RWPE2 (cell line): ENCODE results near the gene PPY.
"Not testable (repeated sequence)": the region's sequence is repeated elsewhere in the genome, so short reads cannot be mapped to it uniquely, and the experiment has no call there.

Source experiments
- ATAC-seq: fragments of 200-7000 bp; cut with Tn5 transposase; 3 replicates; pipeline ENCODE4 v1.9.1; 2021; ENCODE audit warnings: low read depth
- DNase-seq: peaks from one replicate; pipeline ENCODE4 v3.0.0-alpha.2; 2020; ENCODE audit warnings: low spot score
- H3K27ac ChIP-seq: fragments of 450-650 bp; 2 replicates; pipeline ENCODE4 v1.5.1; 2017; ENCODE audit warnings: mild to moderate bottlenecking; ENCODE audit not compliant: poor library complexity, severe bottlenecking
- H3K27me3 ChIP-seq: fragments of 250-450 bp; sonication (Bioruptor Pico); 2 replicates; pipeline ENCODE4 v1.5.1; 2021; ENCODE audit warnings: mild to moderate bottlenecking, moderate library complexity; ENCODE audit not compliant: insufficient read depth, poor library complexity, severe bottlenecking
- H3K36me3 ChIP-seq: fragments of 250-450 bp; sonication (Bioruptor Pico); 2 replicates; pipeline ENCODE4 v1.5.1; 2020; ENCODE audit warnings: low read depth, mild to moderate bottlenecking, moderate library complexity
- H3K4me1 ChIP-seq: fragments of 250-450 bp; sonication (Bioruptor Pico); 2 replicates; pipeline ENCODE4 v1.5.1; 2021; ENCODE audit warnings: mild to moderate bottlenecking, moderate library complexity; ENCODE audit not compliant: insufficient read depth, poor library complexity, severe bottlenecking
- H3K4me3 ChIP-seq: fragments of 250-450 bp; sonication (Bioruptor Pico); 2 replicates; pipeline ENCODE4 v1.5.1; 2021; ENCODE audit warnings: mild to moderate bottlenecking, moderate library complexity; ENCODE audit not compliant: severe bottlenecking
- H3K9me3 ChIP-seq: fragments of 250-450 bp; sonication (Bioruptor Pico); 2 replicates; pipeline ENCODE4 v1.5.1; 2021; ENCODE audit warnings: mild to moderate bottlenecking, moderate library complexity; ENCODE audit not compliant: severe bottlenecking
- CTCF ChIP-seq: fragments of 450-650 bp; IDR thresholded peaks from one replicate; pipeline ENCODE4 v1.5.1; 2017; ENCODE audit warnings: mild to moderate bottlenecking, moderate library complexity; ENCODE audit not compliant: poor library complexity, severe bottlenecking

PPY gene

GRCh38 chr17:43966276-43966675 is 24.0 kb upstream of the PPY start:
- Histone ChIP-seq H3K36me3 (no peaks in the 10 kb centered on the region), H3K4me1 (no peaks in the 10 kb centered on the region), H3K4me3 (no peak overlapping the region), H3K9me3 (no peaks in the 10 kb centered on the region), H3K27ac (no peak overlapping the region), H3K27me3 (no peaks in the 10 kb centered on the region)
- no peak for ATAC-seq
- TF ChIP-seq CTCF: no peak
- no peak for DNase-seq

- no peak for TF ChIP-seq CTCF
- H3K27me3 ChIP-seq: no peaks in the 10 kb centered on the region
- H3K4me1 ChIP-seq: no peaks in the 10 kb centered on the region
- DNase-seq (no peak), ATAC-seq (no peak)
- H3K27ac ChIP-seq: no peak overlapping the region
- no peaks in the 10 kb centered on the region for H3K36me3 ChIP-seq
- H3K9me3 ChIP-seq: no peaks in the 10 kb centered on the region
- H3K4me3 ChIP-seq: no peak overlapping the region
Observed at GRCh38 chr17:43962479-43962878, 20.2 kb upstream of the PPY start.

GRCh38 chr17:43961954-43962353 is 19.7 kb upstream of the PPY start:
- H3K4me1 ChIP-seq: no peaks in the 10 kb centered on the region
- no peak for DNase-seq
- no peak for ATAC-seq
- no peak overlapping the region for H3K27ac ChIP-seq
- TF ChIP-seq CTCF: no peak
- H3K36me3 ChIP-seq: no peaks in the 10 kb centered on the region
- no peaks in the 10 kb centered on the region for H3K27me3 ChIP-seq
- H3K4me3 ChIP-seq: no peak overlapping the region
- no peaks in the 10 kb centered on the region for H3K9me3 ChIP-seq

- H3K27me3 ChIP-seq, H3K9me3 ChIP-seq, H3K4me3 ChIP-seq, H3K4me1 ChIP-seq, ATAC-seq, H3K27ac ChIP-seq, DNase-seq, H3K36me3 ChIP-seq: not testable (repeated sequence)
Observed at GRCh38 chr17:43961292-43961691, 19.0 kb upstream of the PPY start.

- H3K27me3 ChIP-seq: peaks cover 9% of the 10 kb centered on the region
- TF ChIP-seq CTCF: no peak
- no peaks in the 10 kb centered on the region for H3K9me3 ChIP-seq
- H3K36me3 ChIP-seq: no peaks in the 10 kb centered on the region
- H3K27ac ChIP-seq: no peak overlapping the region
- ATAC-seq (no peak), DNase-seq (no peak)
- H3K4me1 ChIP-seq: no peaks in the 10 kb centered on the region
- H3K4me3 ChIP-seq: no peak overlapping the region
Observed at GRCh38 chr17:43958748-43959352, 16.6 kb upstream of the PPY start.
